ENCODE measurements around the gene TTLL8.
"Not testable (repeated sequence)": the region's sequence is repeated elsewhere in the genome, so short reads cannot be mapped to it uniquely, and the experiment has no call there.

The TTLL8 gene

GRCh38 chr22:50000587-50001387 is 57.3 kb downstream of the TTLL8 start:
- no peak for DNase-seq (ENCODE audit: low read depth)

GRCh38 chr22:49999946-50000586 is 58.0 kb downstream of the TTLL8 start:
- DNase-seq (ENCODE audit: low read depth): no peak

GRCh38 chr22:49999063-49999945 is 58.8 kb downstream of the TTLL8 start:
- no peak for DNase-seq (ENCODE audit: low read depth)

- no peak for DNase-seq (ENCODE audit: low read depth)
Measured at GRCh38 chr22:49998718-49999062, 59.4 kb downstream of the TTLL8 start.

- no peak for DNase-seq (ENCODE audit: low read depth)
Measured at GRCh38 chr22:49997932-49998717, 60.0 kb downstream of the TTLL8 start.

GRCh38 chr22:49997251-49997599 is 60.9 kb downstream of the TTLL8 start:
- no peak for DNase-seq (ENCODE audit: low read depth)

- no peak for DNase-seq (ENCODE audit: low read depth)
Measured at GRCh38 chr22:49996518-49997250, 61.4 kb downstream of the TTLL8 start.

- DNase-seq (ENCODE audit: low read depth): no peak
Measured at GRCh38 chr22:49996119-49996517, 62.0 kb downstream of the TTLL8 start.

- no peak for DNase-seq (ENCODE audit: low read depth)
Measured at GRCh38 chr22:49995361-49996118, 62.6 kb downstream of the TTLL8 start.

- no peak for DNase-seq (ENCODE audit: low read depth)
Measured at GRCh38 chr22:49995041-49995360, 63.1 kb downstream of the TTLL8 start.

- DNase-seq (ENCODE audit: low read depth): no peak
Measured at GRCh38 chr22:49994361-49995040, 63.6 kb downstream of the TTLL8 start.

GRCh38 chr22:49993649-49994360 is 64.3 kb downstream of the TTLL8 start:
- no peak for DNase-seq (ENCODE audit: low read depth)

- DNase-seq (ENCODE audit: low read depth): peak; percentile 29
Measured at GRCh38 chr22:49992921-49993648, 65.0 kb downstream of the TTLL8 start.

- DNase-seq (ENCODE audit: low read depth): no peak
Measured at GRCh38 chr22:49991907-49992533, 66.1 kb downstream of the TTLL8 start.

GRCh38 chr22:49991167-49991566 is 66.9 kb downstream of the TTLL8 start:
- no peak for DNase-seq (ENCODE audit: low read depth)

- not testable (repeated sequence) for DNase-seq (ENCODE audit: low read depth)
Measured at GRCh38 chr22:49989826-49990225, 68.3 kb downstream of the TTLL8 start.

- DNase-seq (ENCODE audit: low read depth): no peak
Measured at GRCh38 chr22:49986325-49986724, 71.8 kb downstream of the TTLL8 start.
